ENCODE data around the gene MEGF11. TPM values are rescaled to one million over a fixed set of nuclear protein-coding genes. Genes with fewer than 3 reads are reported as not detected.

MEGF11 gene
- total RNA-seq, 1 experiment from 2014 or later = 0.09 TPM

DNA sequence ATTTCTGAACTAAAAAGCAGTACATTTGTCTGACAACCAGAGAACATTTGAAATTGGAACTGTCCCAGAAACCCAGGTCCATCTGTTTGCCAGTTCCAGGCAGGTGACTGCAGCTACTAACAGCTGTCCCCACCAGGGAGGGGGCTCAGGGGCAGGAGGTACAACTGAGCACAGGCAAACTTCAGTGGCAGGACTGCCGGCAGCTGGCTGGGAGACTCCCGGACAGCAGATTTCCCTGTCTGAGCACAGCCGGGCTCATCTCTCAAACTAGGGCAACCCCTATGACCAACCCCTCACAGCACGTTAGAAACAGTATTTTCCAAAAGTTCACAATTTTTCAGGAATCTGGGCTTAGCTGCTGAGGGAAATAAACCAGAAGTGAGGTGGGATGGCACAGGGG is 88.8 kb downstream of the MEGF11 start:
- no peaks in the 10 kb centered on the region for H3K36me3 Mint-ChIP-seq (ENCODE audit: insufficient read depth, unreplicated experiment)
- intact Hi-C loops (cut with micrococcal nuclease; ENCODE audit: unreplicated experiment) = no loop called here
- no peak for DNase-seq
- H3K4me1 Mint-ChIP-seq (ENCODE audit: low read depth, unreplicated experiment) = no peaks in the 10 kb centered on the region
- no TSS peak for BruUV-seq (replicated peaks)
- no peak overlapping the region for H3K4me3 Mint-ChIP-seq (ENCODE audit: low read depth, unreplicated experiment)
- CTCF ChIA-PET = no interaction called here
- no peak overlapping the region for H3K27ac Mint-ChIP-seq (ENCODE audit: unreplicated experiment)
- H3K27me3 Mint-ChIP-seq (ENCODE audit: unreplicated experiment) = peaks cover 87% of the 10 kb centered on the region
- TF ChIP-seq CTCF (IDR thresholded peaks at IDR 0.05; ENCODE audit: unreplicated experiment) = no peak
- peaks cover 3% of the 10 kb centered on the region for H3K9me3 Mint-ChIP-seq (ENCODE audit: low read depth, unreplicated experiment)

DNA sequence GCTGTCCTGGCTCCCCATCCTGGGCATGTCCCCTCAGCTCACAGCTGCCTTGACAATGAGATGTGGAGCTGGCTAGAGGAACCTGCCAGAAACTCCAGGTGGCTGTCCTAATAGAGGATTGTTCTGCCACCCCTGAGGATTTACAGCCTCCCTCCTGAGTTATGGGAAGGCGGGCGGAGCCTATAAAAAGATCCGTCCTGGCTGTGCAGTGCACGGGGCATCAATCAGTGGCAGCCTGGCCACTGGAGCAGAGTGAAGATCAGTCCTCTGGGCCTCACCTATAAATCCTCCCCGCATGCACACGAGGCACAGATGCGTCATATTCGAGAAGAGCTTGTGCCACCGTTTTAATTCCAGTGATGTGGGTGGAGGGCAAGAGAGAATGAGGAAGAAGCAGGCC is 90.0 kb downstream of the MEGF11 start:
- Mint-ChIP-seq H3K4me1 (ENCODE audit: low read depth, unreplicated experiment) (no peaks in the 10 kb centered on the region), H3K27ac (ENCODE audit: unreplicated experiment) (no peak overlapping the region), H3K36me3 (ENCODE audit: insufficient read depth, unreplicated experiment) (no peaks in the 10 kb centered on the region), H3K27me3 (ENCODE audit: unreplicated experiment) (peaks cover 93% of the 10 kb centered on the region), H3K4me3 (ENCODE audit: low read depth, unreplicated experiment) (no peak overlapping the region), H3K9me3 (ENCODE audit: low read depth, unreplicated experiment) (peaks cover 3% of the 10 kb centered on the region)
- CTCF ChIA-PET = no interaction called here
- no peak for TF ChIP-seq CTCF (IDR thresholded peaks at IDR 0.05; ENCODE audit: unreplicated experiment)
- intact Hi-C loops (cut with micrococcal nuclease; ENCODE audit: unreplicated experiment) = no loop called here
- no peak for DNase-seq
- no TSS peak for BruUV-seq (replicated peaks)

- no peak for DNase-seq
- intact Hi-C loops (cut with micrococcal nuclease; ENCODE audit: unreplicated experiment) = no loop called here
- H3K27ac Mint-ChIP-seq (ENCODE audit: unreplicated experiment) = no peak overlapping the region
- no TSS peak for BruUV-seq (replicated peaks)
- peaks cover 93% of the 10 kb centered on the region for H3K27me3 Mint-ChIP-seq (ENCODE audit: unreplicated experiment)
- H3K36me3 Mint-ChIP-seq (ENCODE audit: insufficient read depth, unreplicated experiment) = no peaks in the 10 kb centered on the region
- H3K9me3 Mint-ChIP-seq (ENCODE audit: low read depth, unreplicated experiment) = peaks cover 3% of the 10 kb centered on the region
- H3K4me1 Mint-ChIP-seq (ENCODE audit: low read depth, unreplicated experiment) = no peaks in the 10 kb centered on the region
- H3K4me3 Mint-ChIP-seq (ENCODE audit: low read depth, unreplicated experiment) = no peak overlapping the region
- TF ChIP-seq CTCF (IDR thresholded peaks at IDR 0.05; ENCODE audit: unreplicated experiment) = no peak
- CTCF ChIA-PET = no interaction called here
Observed at GRCh38 chr15:66162286-66162685, 91.3 kb downstream of the MEGF11 start.

GRCh38 chr15:66161575-66162118 is 91.9 kb downstream of the MEGF11 start:
- DNase-seq = no peak
- BruUV-seq (replicated peaks) = no TSS peak
- H3K4me1 Mint-ChIP-seq (ENCODE audit: low read depth, unreplicated experiment) = no peaks in the 10 kb centered on the region
- no peaks in the 10 kb centered on the region for H3K36me3 Mint-ChIP-seq (ENCODE audit: insufficient read depth, unreplicated experiment)
- H3K27ac Mint-ChIP-seq (ENCODE audit: unreplicated experiment) = no peak overlapping the region
- H3K27me3 Mint-ChIP-seq (ENCODE audit: unreplicated experiment) = peaks cover 93% of the 10 kb centered on the region
- intact Hi-C loops (cut with micrococcal nuclease; ENCODE audit: unreplicated experiment) = no loop called here
- no peak for TF ChIP-seq CTCF (IDR thresholded peaks at IDR 0.05; ENCODE audit: unreplicated experiment)
- H3K4me3 Mint-ChIP-seq (ENCODE audit: low read depth, unreplicated experiment) = no peak overlapping the region
- CTCF ChIA-PET = no interaction called here
- peaks cover 3% of the 10 kb centered on the region for H3K9me3 Mint-ChIP-seq (ENCODE audit: low read depth, unreplicated experiment)
